Measurements from ENCODE around the gene AOX1.

AOX1 gene

DNA sequence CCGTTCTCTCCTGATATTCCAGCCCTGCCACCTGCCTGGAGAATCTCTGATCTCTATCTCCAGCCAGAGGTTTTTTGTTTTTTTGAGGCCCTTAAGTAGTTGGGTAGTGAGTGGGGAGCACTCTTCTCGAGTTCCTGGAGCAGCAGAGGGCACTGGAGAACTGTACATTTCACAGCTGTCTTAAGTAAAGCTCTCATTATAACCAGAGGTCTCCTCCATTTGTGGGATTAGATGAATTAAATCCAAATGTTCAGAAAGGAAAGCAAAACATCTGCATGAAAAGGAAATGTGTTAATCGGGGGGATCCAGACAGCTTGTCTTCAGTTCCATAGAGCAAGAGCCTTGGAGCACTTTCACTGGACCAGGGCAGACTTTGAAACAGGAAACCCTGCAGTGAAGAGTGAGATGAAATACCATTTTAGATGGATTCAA lies 32.8 kb downstream of the AOX1 start:
- DNase-seq (ENCODE audit: low read depth), result peak; percentile 51
- TF ChIP-seq, protein P1, sequence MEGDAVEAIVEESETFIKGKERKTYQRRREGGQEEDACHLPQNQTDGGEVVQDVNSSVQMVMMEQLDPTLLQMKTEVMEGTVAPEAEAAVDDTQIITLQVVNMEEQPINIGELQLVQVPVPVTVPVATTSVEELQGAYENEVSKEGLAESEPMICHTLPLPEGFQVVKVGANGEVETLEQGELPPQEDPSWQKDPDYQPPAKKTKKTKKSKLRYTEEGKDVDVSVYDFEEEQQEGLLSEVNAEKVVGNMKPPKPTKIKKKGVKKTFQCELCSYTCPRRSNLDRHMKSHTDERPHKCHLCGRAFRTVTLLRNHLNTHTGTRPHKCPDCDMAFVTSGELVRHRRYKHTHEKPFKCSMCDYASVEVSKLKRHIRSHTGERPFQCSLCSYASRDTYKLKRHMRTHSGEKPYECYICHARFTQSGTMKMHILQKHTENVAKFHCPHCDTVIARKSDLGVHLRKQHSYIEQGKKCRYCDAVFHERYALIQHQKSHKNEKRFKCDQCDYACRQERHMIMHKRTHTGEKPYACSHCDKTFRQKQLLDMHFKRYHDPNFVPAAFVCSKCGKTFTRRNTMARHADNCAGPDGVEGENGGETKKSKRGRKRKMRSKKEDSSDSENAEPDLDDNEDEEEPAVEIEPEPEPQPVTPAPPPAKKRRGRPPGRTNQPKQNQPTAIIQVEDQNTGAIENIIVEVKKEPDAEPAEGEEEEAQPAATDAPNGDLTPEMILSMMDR (IDR thresholded peaks at IDR 0.05; ENCODE audit: insufficient read depth, low read depth, low read length, missing control alignments), result peak; percentile 24
- no peak overlapping the region for H3K4me3 ChIP-seq (ENCODE audit: low read length)

DNA sequence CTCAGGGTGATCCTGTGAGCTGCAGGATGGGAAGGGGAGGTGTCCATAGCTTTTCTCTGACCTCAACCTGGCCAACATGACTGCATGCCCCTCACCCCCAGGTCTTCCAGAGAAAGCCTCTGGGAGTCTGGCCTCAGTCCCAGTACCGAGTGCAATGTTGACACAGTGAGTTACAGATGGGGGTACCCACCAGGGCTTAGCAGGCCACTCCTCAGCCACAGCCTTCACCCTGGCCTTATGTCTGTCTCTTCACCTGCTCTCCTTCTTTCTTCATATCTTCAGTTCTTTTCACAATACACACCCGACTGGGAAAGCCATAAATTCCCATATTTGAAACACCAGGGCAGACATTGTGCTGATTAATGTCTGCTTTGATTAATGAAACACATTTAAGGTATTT lies 33.5 kb downstream of the AOX1 start:
- TF ChIP-seq, protein P1 (IDR thresholded peaks at IDR 0.05; ENCODE audit: insufficient read depth, low read depth, low read length, missing control alignments), result no peak
- H3K4me3 ChIP-seq (ENCODE audit: low read length), result no peak overlapping the region
- no peak for DNase-seq (ENCODE audit: low read depth)

GRCh38 chr2:200620606-200621390 lies 35.0 kb downstream of the AOX1 start:
- TF ChIP-seq, protein P1 (IDR thresholded peaks at IDR 0.05; ENCODE audit: insufficient read depth, low read depth, low read length, missing control alignments), result no peak
- no peak for DNase-seq (ENCODE audit: low read depth)
- H3K4me3 ChIP-seq (ENCODE audit: low read length), result no peak overlapping the region

DNA sequence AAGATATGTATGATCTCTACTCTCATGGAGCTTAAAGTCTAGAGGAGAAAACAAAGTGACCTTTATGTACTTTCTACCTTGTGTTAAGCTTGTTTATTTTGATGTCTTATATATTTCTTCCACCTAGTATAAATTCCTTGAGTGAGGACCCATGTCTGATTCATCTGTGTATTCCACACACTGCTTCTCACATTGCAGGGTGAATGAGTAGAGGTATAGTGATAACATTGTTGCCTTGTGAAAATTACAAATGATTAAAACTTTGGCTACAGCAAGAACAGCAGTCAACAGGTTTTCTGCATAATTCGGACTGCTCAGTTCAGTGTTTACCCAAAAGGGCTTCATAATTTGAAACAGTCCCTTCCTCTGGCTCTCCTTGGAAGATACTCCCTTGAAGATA lies 36.3 kb downstream of the AOX1 start:
- TF ChIP-seq, protein P1 (IDR thresholded peaks at IDR 0.05; ENCODE audit: insufficient read depth, low read depth, low read length, missing control alignments), result no peak
- DNase-seq (ENCODE audit: low read depth), result no peak

DNA sequence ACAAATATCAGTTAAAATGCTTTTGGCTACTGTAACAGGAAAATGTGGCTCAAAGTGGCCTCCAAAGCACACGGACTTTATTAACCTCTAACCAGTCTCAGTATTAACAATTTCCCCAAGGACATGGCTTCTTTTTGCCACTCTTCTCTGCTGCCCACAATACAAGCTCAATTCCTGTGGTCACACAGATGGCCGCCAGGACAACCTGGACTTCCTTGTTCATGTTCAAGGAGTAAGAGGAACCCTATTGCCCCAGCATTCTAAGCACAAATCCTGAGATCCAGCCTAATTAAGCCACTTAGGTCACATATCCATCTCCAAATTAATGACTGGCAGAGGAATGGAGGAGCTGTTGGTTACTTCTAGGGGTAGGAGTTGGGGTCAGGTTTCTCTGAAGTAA lies 38.2 kb downstream of the AOX1 start:
- no peak for DNase-seq (ENCODE audit: low read depth)
- no peak overlapping the region for H3K4me3 ChIP-seq (ENCODE audit: low read length)
- TF ChIP-seq, protein P1 (IDR thresholded peaks at IDR 0.05; ENCODE audit: insufficient read depth, low read depth, low read length, missing control alignments), result no peak

More for the DNA sequence above, 36.3 kb downstream of the AOX1 start:
- H3K4me3 ChIP-seq (ENCODE audit: low read length), result no peak overlapping the region

DNA sequence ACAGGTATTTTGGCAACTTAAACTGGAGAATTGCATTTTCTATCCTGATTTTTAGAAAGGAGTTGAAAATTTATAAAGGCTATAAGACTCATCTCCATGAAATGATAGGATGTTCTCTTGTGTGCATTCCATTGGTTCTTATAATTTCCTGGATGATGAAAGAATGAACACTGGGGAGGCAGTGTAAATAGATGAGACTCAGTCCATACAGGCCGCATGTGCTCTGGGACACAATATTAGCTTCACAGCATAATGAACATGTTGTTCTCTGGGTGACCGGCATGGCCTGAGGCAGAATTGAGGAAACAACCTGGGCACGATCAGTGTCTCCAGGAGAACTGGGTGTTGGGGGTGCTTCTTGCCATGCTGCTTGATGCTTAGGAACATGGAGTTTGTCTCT lies 38.8 kb downstream of the AOX1 start:
- no peak overlapping the region for H3K4me3 ChIP-seq (ENCODE audit: low read length)
- TF ChIP-seq, protein P1 (IDR thresholded peaks at IDR 0.05; ENCODE audit: insufficient read depth, low read depth, low read length, missing control alignments), result no peak
- peak; percentile 70 for DNase-seq (ENCODE audit: low read depth)

GRCh38 chr2:200625282-200625681 lies 39.5 kb downstream of the AOX1 start:
- no peak overlapping the region for H3K4me3 ChIP-seq (ENCODE audit: low read length)
- TF ChIP-seq, protein P1 (IDR thresholded peaks at IDR 0.05; ENCODE audit: insufficient read depth, low read depth, low read length, missing control alignments), result no peak
- no peak for DNase-seq (ENCODE audit: low read depth)

Measured in epithelial cell of esophagus (primary cell).